K562 (cell line): ENCODE data around the gene FSHR. TPM values are rescaled to one million over a fixed set of nuclear protein-coding genes. Genes with fewer than 3 reads are reported as not detected.

ENCODE experiments used
- ATAC-seq: fragments of 200-7000 bp; cut with Tn5 transposase; 3 replicates; pipeline ENCODE4 v1.9.1; 2020; ENCODE audit warnings: moderate library complexity
- BruUV-seq: library from RNA; stranded (reverse); fragments of 400-500 nt; replicated peaks from 2 replicates; lab custom pipeline; 2021; lab: Mats Ljungman, UMichigan
- CTCF ChIA-PET: fragments of 300-600 bp; formaldehyde crosslinking; extraction: SDS; loops from one replicate; lab custom pipeline; 2021; ENCODE audit warnings: low intra/inter-chr PET ratio; lab: Yijun Ruan, JAX
- POLR2A ChIA-PET: fragments of 300-600, 350-650 bp; sonication (Branson Sonifier 250); formaldehyde crosslinking; extraction: SDS; loops from one replicate; lab custom pipeline; 2021; ENCODE audit warnings: antibody characterized with exemption, inconsistent platforms; lab: Yijun Ruan, JAX
- DNase-seq, 4 experiments: peaks; one replicate each; pipeline versions ENCODE4 v3.0.0 to v3.0.0-alpha.2; 2011 to 2018; ENCODE audit warnings: low spot score in 3 of 4, mixed read lengths in 3 of 4; ENCODE audit errors: extremely low read depth in 1 of 4
- FAIRE-seq: peaks from 2 replicates; lab custom pipeline; 2011; peaks lifted over from hg19 to GRCh38; lab: Jason Lieb, UNC
- H2AFZ ChIP-seq: 2 replicates; pipeline ENCODE4 v1.6.0; 2011; ENCODE audit warnings: low read depth, low read length, control low read depth, inconsistent platforms
- H3K27ac ChIP-seq: fragments of 200-600 bp; 3 replicates; pipeline ENCODE4 v1.8.0; 2011; ENCODE audit warnings: low read depth, mild to moderate bottlenecking, control low read depth, inconsistent platforms, low read length, moderate library complexity, mixed read lengths; ENCODE audit errors: extremely low read depth
- H3K27me3 ChIP-seq, 2 experiments: fragments of 300-600 bp in 1 of 2; 2 replicates in 1 of 2; 3 replicates in 1 of 2; pipeline versions ENCODE4 v1.6.0 to v1.8.0; 2011; ENCODE audit warnings: inconsistent platforms in 2 of 2, low read length in 2 of 2, mild to moderate bottlenecking in 1 of 2, mixed read lengths in 1 of 2, moderate library complexity in 1 of 2; ENCODE audit not compliant: control insufficient read depth in 2 of 2, insufficient read depth in 2 of 2
- H3K36me3 ChIP-seq: fragments of 300-600 bp; 3 replicates; pipeline ENCODE4 v1.8.0; 2011; ENCODE audit warnings: mild to moderate bottlenecking, low read length, inconsistent platforms; ENCODE audit not compliant: control insufficient read depth, insufficient read depth
- H3K4me1 ChIP-seq, 2 experiments: fragments of 200-600 bp in 1 of 2; replicated peaks in 1 of 2; 2 replicates in 1 of 2; 3 replicates in 1 of 2; pipeline versions ENCODE4 v1.5.1 to v1.8.0; 2011; ENCODE audit warnings: inconsistent platforms in 2 of 2, low read length in 2 of 2, mild to moderate bottlenecking in 1 of 2, mixed read lengths in 1 of 2, moderate library complexity in 1 of 2; ENCODE audit not compliant: control insufficient read depth in 2 of 2, insufficient read depth in 2 of 2
- H3K4me2 ChIP-seq: 2 replicates; pipeline ENCODE4 v1.6.1; 2011; ENCODE audit warnings: low read length, control low read depth, inconsistent platforms, mixed read lengths; ENCODE audit not compliant: insufficient read depth
- H3K4me3 ChIP-seq: fragments of 200-600 bp; sonication (generic), shearing (Covaris generic); 2 replicates; pipeline ENCODE4 v1.5.1; 2016; ENCODE audit warnings: control low read depth, inconsistent platforms
- H3K79me2 ChIP-seq: fragments of 200-600 bp; 3 replicates; pipeline ENCODE4 v1.8.0; 2011; ENCODE audit warnings: low read length, inconsistent platforms; ENCODE audit not compliant: control insufficient read depth, insufficient read depth
- H3K9ac ChIP-seq, 2 experiments: 2 replicates each; pipeline versions ENCODE4 v1.6.0 to v1.6.1; 2011; ENCODE audit warnings: low read depth in 2 of 2, low read length in 2 of 2, control low read depth in 1 of 2, inconsistent platforms in 1 of 2, mild to moderate bottlenecking in 1 of 2, mixed read lengths in 1 of 2; ENCODE audit not compliant: insufficient read depth in 1 of 2
- H3K9me1 ChIP-seq: one replicate; pipeline ENCODE4 v1.6.0; 2011; ENCODE audit warnings: inconsistent platforms, mild to moderate bottlenecking, low read length, moderate library complexity; ENCODE audit not compliant: control insufficient read depth, insufficient read depth
- H3K9me3 ChIP-seq: replicated peaks from 2 replicates; pipeline ENCODE4 v1.5.1; 2011; ENCODE audit warnings: low read depth, low read length, inconsistent platforms; ENCODE audit not compliant: control insufficient read depth, insufficient read depth
- H4K20me1 ChIP-seq: replicated peaks from 2 replicates; pipeline ENCODE4 v1.6.1; 2011; ENCODE audit warnings: low read length, inconsistent platforms, mixed read lengths; ENCODE audit not compliant: control insufficient read depth, insufficient read depth
- ARID3A ChIP-seq: IDR thresholded peaks from 2 replicates; pipeline ENCODE4 v1.6.1; 2012; ENCODE audit warnings: low read depth, low read length, improper control_type of control experiment, borderline replicate concordance
- BRD9 ChIP-seq: fragments of 450-650 bp; IDR thresholded peaks from 2 replicates; pipeline ENCODE4 v1.6.1; 2018; ENCODE audit warnings: low read depth; ENCODE audit not compliant: partially characterized antibody
- E2F3 ChIP-seq: fragments of 250-450 bp; sonication (Bioruptor Pico); IDR thresholded peaks from 2 replicates; pipeline ENCODE4 v1.4.0; 2020; ENCODE audit warnings: mild to moderate bottlenecking
- POLR2G ChIP-seq: fragments of 200-400 bp; formaldehyde crosslinking; IDR thresholded peaks from 2 replicates; pipeline ENCODE4 v1.6.1; 2017; ENCODE audit warnings: low read depth, mild to moderate bottlenecking, antibody characterized with exemption, low read length, moderate library complexity
- RREB1 ChIP-seq: fragments of 250-450 bp; sonication (Bioruptor Pico); IDR thresholded peaks from 2 replicates; pipeline ENCODE4 v1.4.0; 2020
- ZBTB5 ChIP-seq: fragments of 450-650 bp; IDR thresholded peaks from 2 replicates; pipeline ENCODE4 v1.6.1; 2017; ENCODE audit warnings: antibody characterized with exemption
- ZNF174 ChIP-seq: fragments of 250-450 bp; sonication (Bioruptor Pico); IDR thresholded peaks from 2 replicates; pipeline ENCODE4 v1.4.0; 2020; ENCODE audit warnings: mild to moderate bottlenecking
- ZNF398 ChIP-seq: fragments of 250-450 bp; sonication (Bioruptor Pico); IDR thresholded peaks from 2 replicates; pipeline ENCODE4 v1.8.0; 2021; ENCODE audit warnings: moderate library complexity, mild to moderate bottlenecking, inconsistent platforms
- WGBS: fragments of 100-300 bp; shearing (Covaris generic); methylation state at CpG from one replicate; pipeline ENCODE4 v1.1.6; 2016; ENCODE audit warnings: low coverage, mixed read lengths; ENCODE audit not compliant: insufficient coverage; ENCODE audit errors: missing lambda C conversion rate; 5-methylcytosine and 5-hydroxymethylcytosine counted together
- in situ Hi-C: fragments of 300-500 bp; cut with MboI; formaldehyde crosslinking; loops from 4 replicates; pipeline ENCODE4 v1.15.0; 2018; ENCODE audit warnings: inconsistent platforms, mixed read lengths
- intact Hi-C: fragments of 100-400 bp; cut with micrococcal nuclease; formaldehyde crosslinking; loops from 2 replicates; pipeline ENCODE4 v1.14.2; 2022
- polyA plus RNA-seq, 8 experiments: library from polyadenylated mRNA; depleted of rRNA in 4 of 8; stranded (reverse) in 5 of 8; unstranded in 3 of 8; fragments of >200 nt; fragmentation: Nextera tagmentation in 2 of 8; fragmentation: Illumina TruSeq in 1 of 8; extraction: Ambion mirVana in 2 of 8; extraction: Trizol in 1 of 8; gene quantifications; 2 replicates each; pipeline versions ENCODE4 v1.2.1 to v1.2.3, GENCODE V29; 2011 to 2014; ENCODE audit warnings: inconsistent platforms in 1 of 8, missing spikeins in 1 of 8
- total RNA-seq, 7 experiments: library from RNA; depleted of rRNA in 6 of 7; stranded (reverse); fragments of >200 nt in 6 of 7; fragmentation: Illumina TruSeq in 2 of 7; extraction: Trizol in 2 of 7; gene quantifications; 2 replicates each; pipeline versions ENCODE4 v1.2.1 to v1.2.3, GENCODE V29; 2011 to 2021; ENCODE audit warnings: low replicate concordance in 1 of 7

The FSHR gene
- total and polyA plus RNA-seq, 9 of the 15 experiments (the other 6 are each of a cell fraction or from before 2014, with no cell fraction given) = not detected

GRCh38 chr2:49070716-49071115 lies 83.6 kb downstream of the FSHR start (continued):
- no peak for TF ChIP-seq ZBTB5
- TF ChIP-seq, all 486 proteins: peak for 0

- no peak overlapping the region for H3K4me3 ChIP-seq
- H3K36me3 ChIP-seq = no peaks in the 10 kb centered on the region
- ATAC-seq (no peak), FAIRE-seq (no peak), DNase-seq (no peak)
- no peak overlapping the region for H2AFZ ChIP-seq
- H4K20me1 ChIP-seq = no peaks in the 10 kb centered on the region
- WGBS = 0% methylated on average over 1 of the region's 1 CpG
- no peaks in the 10 kb centered on the region for H3K27me3 ChIP-seq
- no peak overlapping the region for H3K27ac ChIP-seq
- intact Hi-C loops (no loop called here), in situ Hi-C loops (no loop called here)
- no peak overlapping the region for H3K9ac ChIP-seq
- H3K79me2 ChIP-seq = no peaks in the 10 kb centered on the region
- H3K4me2 ChIP-seq = no peak overlapping the region
- no TSS peak for BruUV-seq
- H3K4me1 ChIP-seq = no peaks in the 10 kb centered on the region
- no peaks in the 10 kb centered on the region for H3K9me3 ChIP-seq
- no peaks in the 10 kb centered on the region for H3K9me1 ChIP-seq
- ChIA-PET POLR2A (no interaction called here), CTCF (no interaction called here)
- TF ChIP-seq ARID3A (no peak), BRD9 (no peak), ZNF398 (no peak), E2F3 (CRISPR knock-in tag) (no peak), RREB1 (CRISPR knock-in tag) (no peak), ZNF174 (no peak), POLR2G (no peak)
Measured at GRCh38 chr2:49069829-49070228, 84.5 kb downstream of the FSHR start.
